ENCODE results near the gene SENP3.

DNA sequence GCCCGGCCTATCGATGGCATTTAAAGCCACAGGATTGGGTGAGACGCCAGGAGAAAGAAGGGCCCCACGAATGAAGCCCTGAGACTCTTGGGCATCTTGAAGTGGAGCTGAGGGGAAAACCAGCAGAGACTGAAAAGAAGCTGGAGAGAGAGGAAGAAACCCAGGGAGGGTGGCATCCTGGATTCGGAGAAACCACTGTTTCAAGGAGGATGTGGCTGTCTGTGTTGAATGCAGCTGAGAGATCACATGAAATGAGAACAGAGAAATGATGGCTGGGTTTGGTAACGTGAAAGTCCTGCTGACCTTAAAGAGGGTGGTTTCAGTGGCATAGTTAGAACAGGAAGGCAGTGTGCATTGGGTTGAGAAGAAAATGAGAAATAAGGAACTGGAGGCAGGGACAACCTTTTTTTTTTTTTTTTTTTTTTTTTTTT, 9.1 kb upstream of the SENP3 start:
- TF ChIP-seq, protein P1, sequence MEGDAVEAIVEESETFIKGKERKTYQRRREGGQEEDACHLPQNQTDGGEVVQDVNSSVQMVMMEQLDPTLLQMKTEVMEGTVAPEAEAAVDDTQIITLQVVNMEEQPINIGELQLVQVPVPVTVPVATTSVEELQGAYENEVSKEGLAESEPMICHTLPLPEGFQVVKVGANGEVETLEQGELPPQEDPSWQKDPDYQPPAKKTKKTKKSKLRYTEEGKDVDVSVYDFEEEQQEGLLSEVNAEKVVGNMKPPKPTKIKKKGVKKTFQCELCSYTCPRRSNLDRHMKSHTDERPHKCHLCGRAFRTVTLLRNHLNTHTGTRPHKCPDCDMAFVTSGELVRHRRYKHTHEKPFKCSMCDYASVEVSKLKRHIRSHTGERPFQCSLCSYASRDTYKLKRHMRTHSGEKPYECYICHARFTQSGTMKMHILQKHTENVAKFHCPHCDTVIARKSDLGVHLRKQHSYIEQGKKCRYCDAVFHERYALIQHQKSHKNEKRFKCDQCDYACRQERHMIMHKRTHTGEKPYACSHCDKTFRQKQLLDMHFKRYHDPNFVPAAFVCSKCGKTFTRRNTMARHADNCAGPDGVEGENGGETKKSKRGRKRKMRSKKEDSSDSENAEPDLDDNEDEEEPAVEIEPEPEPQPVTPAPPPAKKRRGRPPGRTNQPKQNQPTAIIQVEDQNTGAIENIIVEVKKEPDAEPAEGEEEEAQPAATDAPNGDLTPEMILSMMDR (conservative IDR thresholded peaks at IDR 0.05; ENCODE audit: low read length) = no peak
- no peak for TF ChIP-seq EZH2phosphoT487 (IDR thresholded peaks at IDR 0.05; ENCODE audit: borderline replicate concordance, low read depth, low read length)
